Measurements from ENCODE around the gene ZSCAN26.

- TF ChIP-seq CTCF (conservative IDR thresholded peaks at IDR 0.05; ENCODE audit: low read depth, low read length) (no peak), EZH2 (IDR thresholded peaks at IDR 0.05; ENCODE audit: low read length, unreplicated experiment) (no peak), EZH2phosphoT487 (IDR thresholded peaks at IDR 0.05; ENCODE audit: borderline replicate concordance, low read length) (no peak)
These were observed 48.7 kb downstream of the ZSCAN26 start for GRCh38 chr6:28315628-28316027.
